Stimulated activated naive CD8-positive, alpha-beta T cell treated with anti-CD3 and anti-CD28 coated beads, Interleukin-15, Interleukin-2, amounts not matched to agents 100 ng/mL and 50 ng/mL, for 24 hours (primary cell): ENCODE results near the gene AGBL1.
A peak's percentile ranks its signal among the peaks of the same experiment; 100 is the strongest.

ENCODE experiments used
- H3K27ac Mint-ChIP-seq: one replicate; pipeline ENCODE4 v1.8.0; 2021; ENCODE audit warnings: mild to moderate bottlenecking, mixed read lengths
- H3K27me3 Mint-ChIP-seq: one replicate; pipeline ENCODE4 v1.8.0; 2021; ENCODE audit warnings: mixed read lengths
- H3K36me3 Mint-ChIP-seq: one replicate; pipeline ENCODE4 v1.8.0; 2021; ENCODE audit warnings: low read depth, mixed read lengths
- H3K4me1 Mint-ChIP-seq: one replicate; pipeline ENCODE4 v1.8.0; 2021; ENCODE audit warnings: low read depth, mixed read lengths
- H3K4me3 Mint-ChIP-seq: one replicate; pipeline ENCODE4 v1.8.0; 2021; ENCODE audit warnings: mild to moderate bottlenecking, mixed read lengths
- H3K9me3 Mint-ChIP-seq: one replicate; pipeline ENCODE4 v1.8.0; 2021; ENCODE audit warnings: mixed read lengths

Gene AGBL1

GRCh38 chr15:86616771-86617170 lies 537.1 kb downstream of the AGBL1 start:
- Mint-ChIP-seq H3K4me1 (peaks cover 54% of the 10 kb centered on the region), H3K9me3 (no peaks in the 10 kb centered on the region), H3K4me3 (no peak overlapping the region), H3K36me3 (no peaks in the 10 kb centered on the region), H3K27me3 (no peaks in the 10 kb centered on the region), H3K27ac (peak overlapping the region; percentile 18)

- Mint-ChIP-seq H3K27me3 (no peaks in the 10 kb centered on the region), H3K4me3 (no peak overlapping the region), H3K4me1 (peaks cover 44% of the 10 kb centered on the region), H3K9me3 (no peaks in the 10 kb centered on the region), H3K36me3 (no peaks in the 10 kb centered on the region), H3K27ac (no peak overlapping the region)
Measured at GRCh38 chr15:86620157-86620556, 540.5 kb downstream of the AGBL1 start.

GRCh38 chr15:86620641-86621349 lies 541.1 kb downstream of the AGBL1 start:
- no peak overlapping the region for H3K4me3 Mint-ChIP-seq
- H3K4me1 Mint-ChIP-seq: peaks cover 44% of the 10 kb centered on the region
- no peaks in the 10 kb centered on the region for H3K9me3 Mint-ChIP-seq
- no peak overlapping the region for H3K27ac Mint-ChIP-seq
- H3K27me3 Mint-ChIP-seq: no peaks in the 10 kb centered on the region
- H3K36me3 Mint-ChIP-seq: no peaks in the 10 kb centered on the region

- H3K4me3 Mint-ChIP-seq: no peak overlapping the region
- no peaks in the 10 kb centered on the region for H3K9me3 Mint-ChIP-seq
- no peak overlapping the region for H3K27ac Mint-ChIP-seq
- H3K27me3 Mint-ChIP-seq: no peaks in the 10 kb centered on the region
- no peaks in the 10 kb centered on the region for H3K36me3 Mint-ChIP-seq
- H3K4me1 Mint-ChIP-seq: peaks cover 32% of the 10 kb centered on the region
Measured at GRCh38 chr15:86623236-86623635, 543.6 kb downstream of the AGBL1 start.

GRCh38 chr15:86624261-86625036 lies 544.8 kb downstream of the AGBL1 start:
- H3K36me3 Mint-ChIP-seq: no peaks in the 10 kb centered on the region
- H3K9me3 Mint-ChIP-seq: no peaks in the 10 kb centered on the region
- peak overlapping the region; percentile 37 for H3K4me3 Mint-ChIP-seq
- H3K4me1 Mint-ChIP-seq: peaks cover 38% of the 10 kb centered on the region
- H3K27ac Mint-ChIP-seq: peak overlapping the region; percentile 73
- no peaks in the 10 kb centered on the region for H3K27me3 Mint-ChIP-seq

- no peaks in the 10 kb centered on the region for H3K27me3 Mint-ChIP-seq
- no peak overlapping the region for H3K27ac Mint-ChIP-seq
- no peaks in the 10 kb centered on the region for H3K36me3 Mint-ChIP-seq
- H3K9me3 Mint-ChIP-seq: no peaks in the 10 kb centered on the region
- H3K4me1 Mint-ChIP-seq: peaks cover 22% of the 10 kb centered on the region
- no peak overlapping the region for H3K4me3 Mint-ChIP-seq
Measured at GRCh38 chr15:86629409-86630356, 550.0 kb downstream of the AGBL1 start.

GRCh38 chr15:86630946-86631345 lies 551.3 kb downstream of the AGBL1 start:
- H3K27me3 Mint-ChIP-seq: no peaks in the 10 kb centered on the region
- H3K27ac Mint-ChIP-seq: no peak overlapping the region
- H3K36me3 Mint-ChIP-seq: no peaks in the 10 kb centered on the region
- H3K4me3 Mint-ChIP-seq: no peak overlapping the region
- no peaks in the 10 kb centered on the region for H3K9me3 Mint-ChIP-seq
- peaks cover 11% of the 10 kb centered on the region for H3K4me1 Mint-ChIP-seq

GRCh38 chr15:86634146-86634545 lies 554.5 kb downstream of the AGBL1 start:
- Mint-ChIP-seq H3K4me3 (no peak overlapping the region), H3K27me3 (no peaks in the 10 kb centered on the region), H3K36me3 (no peaks in the 10 kb centered on the region), H3K9me3 (peaks cover 9% of the 10 kb centered on the region), H3K27ac (no peak overlapping the region), H3K4me1 (peaks cover 7% of the 10 kb centered on the region)

GRCh38 chr15:86634992-86635638 lies 555.4 kb downstream of the AGBL1 start:
- peaks cover 9% of the 10 kb centered on the region for H3K9me3 Mint-ChIP-seq

GRCh38 chr15:86644339-86644738 lies 564.7 kb downstream of the AGBL1 start:
- H3K9me3 Mint-ChIP-seq: no peaks in the 10 kb centered on the region
- no peaks in the 10 kb centered on the region for H3K27me3 Mint-ChIP-seq
- H3K36me3 Mint-ChIP-seq: no peaks in the 10 kb centered on the region
- no peak overlapping the region for H3K27ac Mint-ChIP-seq
- no peak overlapping the region for H3K4me3 Mint-ChIP-seq
- peaks cover 13% of the 10 kb centered on the region for H3K4me1 Mint-ChIP-seq

More at GRCh38 chr15:86634992-86635638, 555.4 kb downstream of the AGBL1 start:
- Mint-ChIP-seq H3K4me1 (peaks cover 1% of the 10 kb centered on the region), H3K36me3 (no peaks in the 10 kb centered on the region), H3K27me3 (no peaks in the 10 kb centered on the region), H3K27ac (no peak overlapping the region), H3K4me3 (no peak overlapping the region)

- no peaks in the 10 kb centered on the region for H3K36me3 Mint-ChIP-seq
- no peaks in the 10 kb centered on the region for H3K27me3 Mint-ChIP-seq
- H3K9me3 Mint-ChIP-seq: no peaks in the 10 kb centered on the region
- peaks cover 13% of the 10 kb centered on the region for H3K4me1 Mint-ChIP-seq
- H3K4me3 Mint-ChIP-seq: no peak overlapping the region
- peak overlapping the region; percentile 54 for H3K27ac Mint-ChIP-seq
Measured at GRCh38 chr15:86645925-86646500, 566.3 kb downstream of the AGBL1 start.

- no peaks in the 10 kb centered on the region for H3K27me3 Mint-ChIP-seq
- peaks cover 13% of the 10 kb centered on the region for H3K4me1 Mint-ChIP-seq
- H3K4me3 Mint-ChIP-seq: no peak overlapping the region
- H3K9me3 Mint-ChIP-seq: peaks cover 4% of the 10 kb centered on the region
- no peaks in the 10 kb centered on the region for H3K36me3 Mint-ChIP-seq
- no peak overlapping the region for H3K27ac Mint-ChIP-seq
Measured at GRCh38 chr15:86647810-86648440, 568.3 kb downstream of the AGBL1 start.

GRCh38 chr15:86649277-86649676 lies 569.6 kb downstream of the AGBL1 start:
- Mint-ChIP-seq H3K36me3 (no peaks in the 10 kb centered on the region), H3K9me3 (peaks cover 4% of the 10 kb centered on the region), H3K27me3 (no peaks in the 10 kb centered on the region), H3K4me3 (no peak overlapping the region), H3K4me1 (peaks cover 13% of the 10 kb centered on the region), H3K27ac (no peak overlapping the region)

GRCh38 chr15:86650094-86650493 lies 570.4 kb downstream of the AGBL1 start:
- peak overlapping the region; percentile 87 for H3K27ac Mint-ChIP-seq
- no peaks in the 10 kb centered on the region for H3K27me3 Mint-ChIP-seq
- peaks cover 4% of the 10 kb centered on the region for H3K9me3 Mint-ChIP-seq
- peaks cover 14% of the 10 kb centered on the region for H3K4me1 Mint-ChIP-seq
- H3K36me3 Mint-ChIP-seq: no peaks in the 10 kb centered on the region
- H3K4me3 Mint-ChIP-seq: peak overlapping the region; percentile 33
